GM12878 (cell line): Measurements from ENCODE around the gene PHACTR3. TPM values are rescaled to one million over a fixed set of nuclear protein-coding genes. Genes with fewer than 3 reads are reported as not detected.

Experiments
- ATAC-seq: fragments of 200-7000 bp; cut with Tn5 transposase; 3 replicates; pipeline ENCODE4 v1.9.1; 2020; ENCODE audit warnings: mild to moderate bottlenecking, moderate library complexity
- BruUV-seq: library from RNA; stranded (reverse); fragments of 400-500 nt; replicated peaks from 2 replicates; lab custom pipeline; 2021; lab: Mats Ljungman, UMichigan
- CTCF ChIA-PET: fragments of 300-600 bp; sonication (Branson Sonifier 250); formaldehyde crosslinking; extraction: SDS; loops from one replicate; lab custom pipeline; 2021; ENCODE audit warnings: inconsistent platforms; lab: Yijun Ruan, JAX
- POLR2A ChIA-PET: fragments of 350-600 bp; formaldehyde crosslinking; extraction: SDS; loops from one replicate; lab custom pipeline; 2021; ENCODE audit warnings: inconsistent platforms; lab: Charles Lee
- RAD21 ChIA-PET: fragments of 300-600 bp; sonication (Branson Sonifier 250); formaldehyde crosslinking; loops from one replicate; lab custom pipeline; 2023; ENCODE audit warnings: antibody characterized with exemption; ENCODE audit not compliant: unreplicated experiment; lab: Charles Lee
- SMC1A ChIA-PET: fragments of 300-600 bp; sonication (Branson Sonifier 250); formaldehyde crosslinking; loops from one replicate; lab custom pipeline; 2023; ENCODE audit not compliant: unreplicated experiment, uncharacterized antibody; lab: Charles Lee
- DNase-seq: peaks from one replicate; pipeline ENCODE4 v3.0.0-alpha.2; 2011; ENCODE audit warnings: low read depth, low spot score
- FAIRE-seq: peaks from 3 replicates; lab custom pipeline; 2011; peaks lifted over from hg19 to GRCh38; lab: Jason Lieb, UNC
- H2AFZ ChIP-seq: 2 replicates; pipeline ENCODE4 v1.6.0; 2011; ENCODE audit warnings: low read depth, low read length, control low read depth; ENCODE audit not compliant: control insufficient read depth
- H3K27ac ChIP-seq: 2 replicates; pipeline ENCODE4 v1.5.1; 2011; ENCODE audit warnings: control low read depth; ENCODE audit not compliant: control insufficient read depth, insufficient read depth
- H3K27me3 ChIP-seq, 2 experiments: replicated peaks in 1 of 2; 2 replicates each; pipeline versions ENCODE4 v1.6.0 to v1.6.1; 2011; ENCODE audit warnings: low read length in 1 of 2; ENCODE audit not compliant: control insufficient read depth in 2 of 2, insufficient read depth in 2 of 2
- H3K36me3 ChIP-seq, 2 experiments: 2 replicates each; pipeline ENCODE4 v1.5.1; 2011; ENCODE audit warnings: low read length in 1 of 2; ENCODE audit not compliant: control insufficient read depth in 2 of 2, insufficient read depth in 2 of 2
- H3K4me1 ChIP-seq: 2 replicates; pipeline ENCODE4 v1.6.1; 2011; ENCODE audit warnings: mild to moderate bottlenecking, low read length, moderate library complexity, mixed read lengths; ENCODE audit not compliant: control insufficient read depth, insufficient read depth
- H3K4me2 ChIP-seq: 2 replicates; pipeline ENCODE4 v1.6.0; 2011; ENCODE audit warnings: control low read depth; ENCODE audit not compliant: control insufficient read depth, insufficient read depth
- H3K4me3 ChIP-seq: fragments of 200-600 bp; sonication (generic); 2 replicates; pipeline ENCODE4 v1.5.1; 2016
- H3K79me2 ChIP-seq: 2 replicates; pipeline ENCODE4 v1.6.0; 2011; ENCODE audit warnings: low read length; ENCODE audit not compliant: control insufficient read depth, insufficient read depth
- H3K9ac ChIP-seq: 2 replicates; pipeline ENCODE4 v1.8.0; 2011; ENCODE audit warnings: low read length, control low read depth, mixed read lengths; ENCODE audit not compliant: control insufficient read depth, insufficient read depth
- H3K9me3 ChIP-seq: replicated peaks from 3 replicates; pipeline ENCODE4 v1.5.1; 2011; ENCODE audit warnings: mild to moderate bottlenecking, low read length; ENCODE audit not compliant: control insufficient read depth, insufficient read depth
- H4K20me1 ChIP-seq: 2 replicates; pipeline ENCODE4 v1.6.0; 2011; ENCODE audit not compliant: control insufficient read depth, insufficient read depth
- CUX1 ChIP-seq: IDR thresholded peaks from 2 replicates; pipeline ENCODE4 v1.6.1; 2012; ENCODE audit warnings: improper control_type of control experiment, low read depth, low read length; ENCODE audit not compliant: insufficient replicate concordance
- E2F8 ChIP-seq: fragments of 450-650 bp; IDR thresholded peaks from 2 replicates; pipeline ENCODE4 v1.6.1; 2018; ENCODE audit warnings: mild to moderate bottlenecking, low read depth, moderate library complexity; ENCODE audit not compliant: partially characterized antibody
- NR2C1 ChIP-seq: fragments of 450-650 bp; IDR thresholded peaks from 2 replicates; pipeline ENCODE4 v1.6.1; 2017; ENCODE audit warnings: antibody characterized with exemption, mild to moderate bottlenecking, moderate library complexity
- YBX1 ChIP-seq: fragments of 450-650 bp; IDR thresholded peaks from 2 replicates; pipeline ENCODE4 v1.6.1; 2016; ENCODE audit warnings: antibody characterized with exemption
- ZNF207 ChIP-seq: fragments of 450-650 bp; IDR thresholded peaks from 2 replicates; pipeline ENCODE4 v1.6.1; 2014; ENCODE audit warnings: antibody characterized with exemption, mild to moderate bottlenecking, borderline replicate concordance
- WGBS: methylation state at CpG from one replicate; pipeline ENCODE4 v1.1.6; 2016; ENCODE audit warnings: low lambda C conversion rate; ENCODE audit not compliant: insufficient replicate concordance, insufficient coverage; ENCODE audit errors: missing lambda C conversion rate; 5-methylcytosine and 5-hydroxymethylcytosine counted together
- in situ Hi-C: fragments of 300-500 bp; cut with MboI; formaldehyde crosslinking; loops from 9 replicates; pipeline ENCODE4 v1.14.3; 2018; ENCODE audit warnings: mixed read lengths
- intact Hi-C: fragments of 100-400 bp; cut with micrococcal nuclease; formaldehyde crosslinking; loops from one replicate; pipeline ENCODE4 v1.14.2; 2022; ENCODE audit not compliant: unreplicated experiment
- polyA plus RNA-seq, 11 experiments: library from polyadenylated mRNA; depleted of rRNA in 4 of 11; unstranded in 6 of 11; stranded (reverse) in 5 of 11; fragments of >200 nt; fragmentation: Nextera tagmentation in 4 of 11; fragmentation: Illumina TruSeq in 1 of 11; extraction: Ambion mirVana in 4 of 11; extraction: Trizol in 1 of 11; gene quantifications; 1 replicate in 1 of 11; 2 replicates in 10 of 11; pipeline versions ENCODE4 v1.2.1 to v1.2.3, GENCODE V29; 2011 to 2016; ENCODE audit warnings: inconsistent platforms in 2 of 11, missing spikeins in 2 of 11, low read depth in 1 of 11
- total RNA-seq, 4 experiments: library from RNA; depleted of rRNA in 3 of 4; stranded (reverse); fragments of >200 nt in 3 of 4; fragmentation: Illumina TruSeq in 1 of 4; extraction: Trizol in 1 of 4; gene quantifications; 2 replicates each; pipeline versions ENCODE4 v1.2.1 to v1.2.3, GENCODE V29; 2013 to 2021

PHACTR3 gene
- total and polyA plus RNA-seq, 10 of the 15 experiments (the other 5 are each of a cell fraction or from before 2014, with no cell fraction given): 0.17 to 2.7 (median 0.27) TPM; not detected in 1

- ChIA-PET SMC1A (no interaction called here), RAD21 (no interaction called here), CTCF (interaction anchor here (1.1 kb wide), 1 partner anchor 13 kb away, joined by 3 read pairs; no protein-coding TSS in a partner anchor), POLR2A (no interaction called here)
- ATAC-seq (no peak), FAIRE-seq (no peak), DNase-seq (no peak)
- H3K4me3 ChIP-seq: no peak overlapping the region
- H3K27me3 ChIP-seq: peaks cover 0 to 3% of the 10 kb centered on the region in 2 experiments; a peak in 1 of 4 replicates
- no peak overlapping the region for H3K4me2 ChIP-seq
- no peaks in the 10 kb centered on the region for H3K79me2 ChIP-seq
- BruUV-seq: no TSS peak
- H3K9me3 ChIP-seq: no peaks in the 10 kb centered on the region
- intact Hi-C loops (no loop called here), in situ Hi-C loops (no loop called here)
- H3K4me1 ChIP-seq: no peaks in the 10 kb centered on the region
- no peak overlapping the region for H3K9ac ChIP-seq
- H3K27ac ChIP-seq: no peak overlapping the region
- 40% methylated on average over 12 of the region's 13 CpGs for WGBS
- H4K20me1 ChIP-seq: no peaks in the 10 kb centered on the region
- H3K36me3 ChIP-seq: no peaks in the 10 kb centered on the region
- TF ChIP-seq YBX1 (no peak), CUX1 (no peak), NR2C1 (no peak), E2F8 (no peak), ZNF207 (no peak)
- no peak overlapping the region for H2AFZ ChIP-seq
Observed at GRCh38 chr20:59623133-59623532, 18.8 kb downstream of the PHACTR3 start.
